ENCODE measurements around the gene SERPINE1.

SERPINE1 gene

GRCh38 chr7:101084865-101085161, 42.1 kb upstream of the SERPINE1 start:
- peaks cover 37% of the 10 kb centered on the region for H3K79me2 ChIP-seq (ENCODE audit: control insufficient read depth, low read length)
- H3K27me3 ChIP-seq (ENCODE audit: control insufficient read depth, low read length): no peaks in the 10 kb centered on the region
- H3K4me1 ChIP-seq (ENCODE audit: control insufficient read depth, low read length): peaks cover 21% of the 10 kb centered on the region
- H3K36me3 ChIP-seq (ENCODE audit: control insufficient read depth, low read length): peaks cover 30% of the 10 kb centered on the region
- H3K9me2 ChIP-seq (replicated peaks; ENCODE audit: control insufficient read depth, low read length): no peaks in the 10 kb centered on the region
- H3K27ac ChIP-seq (ENCODE audit: low read depth, low read length): peak overlapping the region; percentile 66
- H4K20me1 ChIP-seq (ENCODE audit: control insufficient read depth, insufficient read depth, low read depth, low read length): no peaks in the 10 kb centered on the region
- TF ChIP-seq CTCF (IDR thresholded peaks at IDR 0.05; ENCODE audit: low read depth, low read length, poor library complexity, severe bottlenecking) (no peak), EZH2phosphoT487 (IDR thresholded peaks at IDR 0.05; ENCODE audit: borderline replicate concordance, low read length) (no peak)
- 0 out of 2 replicates have a peak, but pooled peaks cover 3% of the 10 kb centered on the region for H3F3A ChIP-seq (ENCODE audit: control insufficient read depth, insufficient read depth)
- H3K9me3 ChIP-seq (ENCODE audit: control insufficient read depth, insufficient read depth, low read length): no peaks in the 10 kb centered on the region
- peak overlapping the region; percentile 92 for H3K4me2 ChIP-seq (ENCODE audit: low read length)
- H3K4me3 ChIP-seq (ENCODE audit: low read length): peak overlapping the region; percentile 93

- Histone ChIP-seq H3K9me2 (replicated peaks; ENCODE audit: control insufficient read depth, low read length) (no peaks in the 10 kb centered on the region), H3K9me3 (ENCODE audit: control insufficient read depth, insufficient read depth, low read length) (no peaks in the 10 kb centered on the region), H3K79me2 (ENCODE audit: control insufficient read depth, low read length) (peaks cover 42% of the 10 kb centered on the region), H4K20me1 (ENCODE audit: control insufficient read depth, insufficient read depth, low read depth, low read length) (no peaks in the 10 kb centered on the region), H3K36me3 (ENCODE audit: control insufficient read depth, low read length) (peaks cover 35% of the 10 kb centered on the region), H3K4me1 (ENCODE audit: control insufficient read depth, low read length) (peaks cover 21% of the 10 kb centered on the region), H3K27me3 (ENCODE audit: control insufficient read depth, low read length) (no peaks in the 10 kb centered on the region), H3K4me3 (ENCODE audit: low read length) (peak within 1 kb of the TSS; percentile 93), H3K4me2 (ENCODE audit: low read length) (peak within 1 kb of the TSS; percentile 92), H3K27ac (ENCODE audit: low read depth, low read length) (peak within 1 kb of the TSS; percentile 66), H3F3A (ENCODE audit: control insufficient read depth, insufficient read depth) (0 out of 2 replicates have a peak, but pooled peaks cover 3% of the 10 kb centered on the region)
- TF ChIP-seq CTCF (IDR thresholded peaks at IDR 0.05; ENCODE audit: low read depth, low read length, poor library complexity, severe bottlenecking): no peak
- TF ChIP-seq EZH2phosphoT487 (IDR thresholded peaks at IDR 0.05; ENCODE audit: borderline replicate concordance, low read length): no peak
Measured at GRCh38 chr7:101085162-101085964, 41.5 kb upstream of the SERPINE1 start, which contains the start of gene TRIM56. TRIM56 (plus strand) TSS chr7:101085481; CDS start chr7:101087313, 1,832 bp downstream.

GRCh38 chr7:101087334-101088068, 39.4 kb upstream of the SERPINE1 start:
- H4K20me1 ChIP-seq (ENCODE audit: control insufficient read depth, insufficient read depth, low read depth, low read length): peaks cover 8% of the 10 kb centered on the region; the same call in 1 of the 2 replicates
- H3K36me3 ChIP-seq (ENCODE audit: control insufficient read depth, low read length): peaks cover 42% of the 10 kb centered on the region
- H3K27ac ChIP-seq (ENCODE audit: low read depth, low read length): no peak overlapping the region
- no peaks in the 10 kb centered on the region for H3K9me3 ChIP-seq (ENCODE audit: control insufficient read depth, insufficient read depth, low read length)
- H3K4me3 ChIP-seq (ENCODE audit: low read length): no peak overlapping the region
- H3K4me2 ChIP-seq (ENCODE audit: low read length): no peak overlapping the region
- H3K27me3 ChIP-seq (ENCODE audit: control insufficient read depth, low read length): no peaks in the 10 kb centered on the region
- no peak for TF ChIP-seq CTCF (IDR thresholded peaks at IDR 0.05; ENCODE audit: low read depth, low read length, poor library complexity, severe bottlenecking)
- no peak for TF ChIP-seq EZH2phosphoT487 (IDR thresholded peaks at IDR 0.05; ENCODE audit: borderline replicate concordance, low read length)
- H3K9me2 ChIP-seq (replicated peaks; ENCODE audit: control insufficient read depth, low read length): no peaks in the 10 kb centered on the region
- peaks cover 46% of the 10 kb centered on the region for H3K79me2 ChIP-seq (ENCODE audit: control insufficient read depth, low read length)
- H3F3A ChIP-seq (ENCODE audit: control insufficient read depth, insufficient read depth): no peaks in the 10 kb centered on the region
- H3K4me1 ChIP-seq (ENCODE audit: control insufficient read depth, low read length): peaks cover 21% of the 10 kb centered on the region

Measured in DOHH2 (cell line).